Endothelial cell of hepatic sinusoid (primary cell): ENCODE data around the gene NINJ1.

Experiments
- in situ Hi-C: cut with HindIII; loops from 2 replicates; pipeline ENCODE4 v1.10.0; 2017; ENCODE audit warnings: low sequenced_read_pairs

Gene NINJ1, protein sequence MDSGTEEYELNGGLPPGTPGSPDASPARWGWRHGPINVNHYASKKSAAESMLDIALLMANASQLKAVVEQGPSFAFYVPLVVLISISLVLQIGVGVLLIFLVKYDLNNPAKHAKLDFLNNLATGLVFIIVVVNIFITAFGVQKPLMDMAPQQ

DNA sequence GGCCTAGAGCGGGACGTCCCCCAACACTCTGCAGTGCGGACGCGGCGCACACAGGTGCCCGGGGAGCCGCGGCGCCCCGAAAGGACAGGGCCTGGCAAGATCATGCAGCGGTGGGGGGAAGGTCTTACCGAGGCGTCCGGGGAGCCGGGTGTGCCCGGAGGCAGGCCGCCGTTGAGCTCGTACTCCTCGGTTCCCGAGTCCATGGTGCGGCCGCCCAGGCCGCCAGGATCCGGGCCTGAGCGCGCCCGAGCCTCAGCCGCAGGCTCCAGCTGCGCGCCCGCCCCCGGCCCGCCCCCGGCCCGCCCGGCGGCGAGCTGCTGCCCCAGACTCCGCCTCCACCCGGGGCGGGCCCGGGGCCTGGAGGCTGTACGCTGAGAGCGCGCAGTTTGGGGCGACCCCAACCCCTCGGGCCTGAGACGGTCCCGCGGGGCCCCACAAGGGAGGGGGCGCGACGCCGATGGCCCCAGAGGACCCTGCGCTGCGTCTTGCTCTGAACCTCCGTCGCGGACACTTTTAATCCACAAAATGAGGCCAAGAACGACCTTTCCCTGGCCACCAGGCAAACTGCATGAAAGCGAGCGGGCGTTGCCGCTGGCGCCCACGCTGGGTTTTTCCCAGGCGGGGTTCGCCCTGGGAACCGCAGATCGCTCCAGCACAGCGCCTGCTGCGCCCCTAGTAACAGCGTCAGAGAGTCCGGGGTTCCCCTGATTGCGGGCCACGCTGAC, at the start of gene NINJ1:
Gene NINJ1 (minus strand): TSS at position 237 of the 725 bp plus-strand sequence. CDS start 34 bp downstream, at position 203.
- in situ Hi-C loops, result no loop called here

DNA sequence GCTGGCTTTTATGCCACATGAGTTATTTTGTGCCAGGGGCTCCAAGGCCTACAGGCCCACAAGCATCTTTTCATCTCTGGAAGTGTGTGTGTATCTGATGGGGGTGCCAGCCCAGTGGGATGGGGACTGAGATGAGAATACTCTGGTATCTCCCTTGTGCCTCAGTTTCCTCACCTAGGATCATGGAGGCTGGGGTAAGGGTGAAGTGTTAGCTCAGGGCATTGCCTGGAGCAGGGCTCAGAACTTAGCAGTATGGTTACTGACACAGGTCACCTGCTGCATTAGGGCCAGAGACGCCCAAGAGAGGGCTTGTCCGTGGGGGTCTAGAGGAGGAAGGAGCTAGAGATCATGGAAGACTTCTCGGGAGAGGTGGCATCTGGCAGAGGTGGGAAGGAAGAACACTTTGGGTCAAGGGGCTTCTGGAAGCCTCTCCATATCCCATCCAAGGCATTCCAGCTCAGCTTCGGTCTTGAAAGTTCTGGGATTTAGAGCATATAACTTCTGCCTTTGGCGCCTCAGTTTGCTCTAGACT, 49.1 kb upstream of the NINJ1 start:
- in situ Hi-C loops, result no loop called here

DNA sequence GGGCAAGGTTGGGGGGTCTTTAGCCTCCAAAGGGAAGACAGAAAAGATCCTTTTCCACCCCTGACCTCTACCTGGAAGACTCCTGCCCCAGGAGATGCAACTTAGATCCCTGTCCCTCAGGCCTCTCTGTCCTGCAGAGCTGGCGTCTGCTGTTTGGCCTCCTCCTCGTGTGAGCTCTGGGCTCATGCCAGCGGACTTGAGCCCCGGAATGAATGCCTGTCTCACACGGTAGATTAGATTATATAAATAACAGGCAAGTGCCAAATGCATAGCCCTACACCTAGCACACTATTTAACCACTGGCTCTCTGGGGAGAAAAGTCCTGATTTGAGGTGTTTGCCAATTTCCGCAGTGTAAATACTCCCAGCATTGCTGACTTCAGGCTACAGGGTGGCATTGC, 48.5 kb upstream of the NINJ1 start:
- in situ Hi-C loops, result no loop called here

DNA sequence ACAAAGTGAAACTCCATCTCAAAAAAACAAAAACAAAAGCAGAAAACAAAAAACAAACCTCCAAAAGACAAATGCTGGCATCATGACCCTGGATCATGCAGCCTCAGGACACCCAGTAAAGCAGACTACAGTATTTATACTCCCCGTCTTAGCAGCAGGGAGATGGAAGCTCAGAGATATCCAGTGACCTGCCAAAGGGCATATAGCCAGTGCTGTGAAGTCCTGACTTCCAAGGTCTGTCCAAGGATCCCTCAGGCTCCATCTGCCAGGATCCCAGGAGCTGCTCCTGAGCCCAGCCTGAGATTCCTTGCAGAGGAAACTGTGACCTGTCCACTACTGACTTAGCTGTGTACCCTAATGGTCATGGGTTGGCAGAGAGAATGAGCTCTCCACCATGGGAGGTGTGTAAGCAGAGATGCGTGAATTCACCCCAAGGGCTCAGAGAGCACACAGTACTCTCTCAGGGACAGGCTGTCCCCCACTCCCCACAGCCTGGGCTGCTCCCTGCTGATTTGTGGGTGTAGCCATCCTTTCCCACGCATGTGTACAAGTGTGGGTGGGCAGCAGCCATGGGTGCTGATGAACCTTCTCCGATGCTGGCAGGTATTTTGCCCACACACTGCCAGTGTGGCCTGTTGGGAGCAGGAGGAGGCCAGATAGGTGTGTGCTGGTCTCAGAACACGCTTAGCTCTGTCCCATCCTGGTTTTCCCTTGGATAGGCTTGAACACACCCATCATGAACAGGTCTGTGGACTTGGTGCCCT, 47.8 kb upstream of the NINJ1 start:
- in situ Hi-C loops, result no loop called here

DNA sequence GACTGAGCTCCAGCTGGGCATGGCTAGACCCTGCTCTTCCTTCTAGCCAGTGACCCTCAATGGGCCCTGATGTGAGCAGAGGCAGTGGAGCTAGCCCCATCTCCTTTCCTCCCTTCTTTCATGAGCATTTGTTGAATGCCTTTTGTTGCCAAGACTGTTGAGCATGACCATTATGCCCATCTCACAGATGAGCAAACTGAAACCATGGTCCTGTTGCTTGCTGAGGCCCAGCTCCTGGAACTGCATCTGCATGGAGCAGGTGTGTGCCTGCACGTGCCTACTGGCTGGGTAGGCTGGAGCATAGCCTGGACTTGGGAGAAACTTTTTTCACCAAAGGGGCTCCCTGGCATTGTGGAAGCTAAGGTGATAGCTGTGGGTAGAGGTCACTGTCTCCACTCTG, 46.9 kb upstream of the NINJ1 start:
- in situ Hi-C loops, result no loop called here

DNA sequence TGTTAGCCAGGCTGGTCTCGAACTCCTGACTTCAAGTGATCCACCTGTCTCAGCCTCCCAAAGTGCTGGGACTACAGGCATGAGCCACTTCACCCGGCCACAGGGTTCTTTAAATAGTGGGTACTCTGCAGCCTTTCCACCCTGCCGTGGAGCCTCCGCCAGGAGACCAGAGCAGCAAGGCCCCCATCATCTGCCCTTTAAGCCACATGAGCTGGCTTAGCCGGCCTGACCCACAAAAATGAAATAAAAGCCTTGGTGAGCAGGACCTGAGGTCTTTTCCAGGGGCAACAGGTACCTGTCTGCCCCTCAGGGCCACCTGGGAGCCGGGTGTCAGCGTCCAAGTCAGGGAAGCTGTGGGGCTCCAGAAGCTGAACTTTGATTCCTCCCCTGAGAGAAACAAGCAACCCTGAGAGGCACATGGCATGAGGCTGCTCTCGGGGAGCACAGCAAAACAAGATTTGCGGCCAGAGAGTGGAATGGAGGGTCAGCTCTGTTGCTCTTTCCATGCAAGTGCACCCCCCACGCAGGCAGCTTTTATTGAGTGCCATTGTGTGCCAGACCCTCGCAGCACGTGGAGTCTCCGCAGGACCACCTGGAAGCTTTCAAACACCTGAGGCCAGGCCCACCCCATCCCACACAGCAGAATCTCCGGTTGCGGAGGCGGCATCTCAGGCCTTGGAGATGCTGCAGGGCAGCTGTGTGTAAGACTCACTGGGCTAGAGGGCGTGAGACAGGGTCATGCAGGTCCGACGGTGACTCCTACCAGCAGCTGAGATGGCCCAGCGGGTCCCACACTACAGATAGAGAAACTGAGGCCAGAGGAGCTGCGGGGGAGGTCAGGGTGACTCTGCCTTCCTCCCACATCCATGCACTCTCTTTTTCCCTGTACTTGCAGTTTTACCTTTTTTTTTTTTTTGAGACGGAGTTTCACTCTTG, 45.1 kb upstream of the NINJ1 start:
- in situ Hi-C loops, result no loop called here

DNA sequence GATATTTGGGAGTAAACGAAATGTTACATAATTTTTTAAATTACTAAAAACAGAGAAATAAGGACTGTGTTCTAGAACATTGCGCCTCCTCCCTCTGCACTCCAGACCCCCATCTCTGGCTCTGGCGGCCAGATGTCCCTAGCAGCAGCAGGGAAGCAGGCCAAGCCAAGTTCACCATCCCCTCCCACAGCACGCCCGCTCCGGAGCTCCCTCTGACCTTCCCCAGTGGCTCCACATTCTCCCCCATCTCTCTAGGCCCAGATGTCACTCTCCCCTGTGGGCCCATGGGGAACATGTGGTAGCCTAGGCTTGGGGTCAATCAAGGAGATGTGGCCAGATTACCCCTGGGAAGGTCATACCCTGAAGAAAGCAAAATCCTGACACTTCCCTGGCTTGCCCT, 43.6 kb upstream of the NINJ1 start:
- in situ Hi-C loops, result no loop called here

DNA sequence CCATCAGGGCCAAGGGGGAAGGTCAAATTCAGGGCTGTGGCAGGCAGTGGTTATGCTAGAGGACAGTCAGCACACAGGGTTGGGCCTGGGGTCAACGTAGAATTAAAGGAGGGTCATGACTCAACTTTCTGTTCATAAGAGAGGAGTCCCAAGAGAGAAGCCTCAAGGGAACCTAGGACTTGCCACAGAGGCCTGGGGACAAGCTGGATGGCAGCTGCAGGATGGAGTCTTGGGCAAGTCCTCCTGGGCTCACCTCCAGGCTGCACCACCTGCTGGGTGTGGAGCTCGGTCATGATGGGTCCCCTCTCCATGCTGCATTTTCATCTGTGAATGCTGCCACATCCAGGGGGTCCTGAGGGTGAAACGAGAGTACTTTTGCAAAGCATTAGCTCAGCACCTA, 40.9 kb upstream of the NINJ1 start:
- in situ Hi-C loops, result no loop called here

DNA sequence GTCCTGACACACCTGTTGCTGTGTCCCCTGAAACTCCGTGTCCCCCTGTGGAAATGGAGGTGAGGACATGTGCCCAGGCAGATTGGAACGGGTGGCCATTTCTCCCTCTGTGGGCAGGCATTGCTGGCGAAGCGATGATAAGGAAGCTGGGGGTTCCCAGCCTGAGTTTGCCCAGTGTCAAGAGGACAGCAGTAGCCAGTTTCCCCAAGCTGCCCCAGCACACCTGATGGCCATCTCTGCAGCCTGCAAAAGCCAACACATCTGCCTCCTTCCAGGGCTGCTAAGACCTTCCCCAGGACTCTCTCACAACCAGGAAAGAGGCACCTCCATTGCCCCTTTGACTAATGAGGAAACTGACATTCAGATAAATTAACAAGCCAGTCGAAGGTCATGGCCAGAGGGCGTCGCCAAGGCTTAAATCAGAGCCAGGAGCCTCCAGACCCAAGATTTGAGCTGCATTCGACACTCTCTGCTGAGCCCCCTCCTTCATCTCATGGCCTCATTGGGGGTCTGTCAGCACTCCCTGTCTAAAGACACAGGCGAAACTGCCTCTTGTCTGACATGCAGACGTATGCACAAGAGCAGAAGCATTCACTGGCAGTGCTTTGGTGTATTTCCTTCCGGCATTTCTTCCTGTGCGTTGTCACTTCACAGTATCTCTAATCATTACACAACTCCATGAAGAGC, 39.5 kb upstream of the NINJ1 start:
- in situ Hi-C loops, result no loop called here

DNA sequence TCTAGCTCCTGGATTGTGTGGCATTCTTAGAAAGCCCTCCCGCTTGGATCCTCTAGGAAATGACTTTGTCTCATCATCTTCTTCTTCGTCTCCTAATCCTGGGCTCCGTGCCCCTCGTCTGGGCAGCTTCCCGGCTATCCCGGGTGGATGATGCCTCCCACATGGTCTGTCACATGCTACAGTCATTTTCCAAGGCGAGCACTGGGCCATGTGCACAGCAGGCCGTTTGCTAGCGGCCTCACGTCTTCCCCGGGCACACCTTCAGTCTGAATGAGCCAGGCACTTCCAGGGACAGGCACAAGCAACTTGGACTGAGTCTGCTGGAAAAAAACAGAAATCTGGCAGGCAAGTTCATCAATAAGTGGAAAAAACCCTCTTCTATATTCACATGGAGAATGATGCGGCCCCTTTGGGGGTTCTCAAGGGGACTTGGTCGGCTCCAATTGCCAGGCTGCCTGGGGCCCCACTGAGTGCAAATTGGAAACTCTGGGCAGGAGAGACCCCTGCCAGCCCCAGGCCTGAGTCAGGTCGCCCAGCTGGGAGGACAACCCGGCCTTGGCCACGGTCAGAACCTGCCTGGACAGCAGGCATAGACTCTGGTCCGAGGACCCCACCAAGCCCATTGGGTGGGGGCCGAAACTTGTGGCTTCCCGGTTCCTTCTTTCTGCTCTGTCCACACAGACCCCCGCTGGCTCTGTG, 38.8 kb upstream of the NINJ1 start:
- in situ Hi-C loops, result no loop called here

DNA sequence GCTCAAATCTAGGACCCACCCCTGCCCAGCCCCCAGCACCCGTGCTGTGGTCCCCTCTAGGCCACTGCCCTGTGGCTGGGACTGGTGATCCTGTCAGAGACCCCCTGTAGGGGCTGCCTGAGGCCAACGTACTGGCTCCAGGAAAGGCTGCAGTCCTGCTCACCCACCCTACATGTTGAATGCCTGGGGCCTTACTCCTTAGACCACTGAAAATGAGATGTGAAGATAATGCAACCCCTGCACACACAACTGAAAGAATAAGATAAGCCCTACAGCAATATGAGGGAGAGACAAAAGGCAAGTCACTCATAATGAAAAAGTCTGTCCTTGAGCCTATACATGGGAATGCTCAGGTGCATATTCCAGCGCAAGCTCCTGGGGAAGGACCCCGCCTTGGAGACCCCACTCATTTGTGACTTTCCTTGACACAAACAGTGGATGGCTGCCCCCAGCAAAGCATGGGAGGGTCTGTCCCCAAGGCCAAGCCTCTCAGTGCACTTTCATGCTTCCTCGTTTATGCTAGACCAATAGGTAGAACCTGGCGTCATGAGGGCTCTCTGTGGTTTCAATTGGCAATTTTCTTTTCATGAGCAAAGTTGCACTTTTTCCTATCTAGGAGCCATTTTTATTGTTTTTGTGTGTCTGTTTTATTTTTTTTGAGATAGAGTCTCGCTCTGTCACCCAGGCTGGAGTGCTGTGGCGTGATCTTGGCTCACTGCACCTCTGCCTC, 37.4 kb upstream of the NINJ1 start:
- in situ Hi-C loops, result no loop called here

DNA sequence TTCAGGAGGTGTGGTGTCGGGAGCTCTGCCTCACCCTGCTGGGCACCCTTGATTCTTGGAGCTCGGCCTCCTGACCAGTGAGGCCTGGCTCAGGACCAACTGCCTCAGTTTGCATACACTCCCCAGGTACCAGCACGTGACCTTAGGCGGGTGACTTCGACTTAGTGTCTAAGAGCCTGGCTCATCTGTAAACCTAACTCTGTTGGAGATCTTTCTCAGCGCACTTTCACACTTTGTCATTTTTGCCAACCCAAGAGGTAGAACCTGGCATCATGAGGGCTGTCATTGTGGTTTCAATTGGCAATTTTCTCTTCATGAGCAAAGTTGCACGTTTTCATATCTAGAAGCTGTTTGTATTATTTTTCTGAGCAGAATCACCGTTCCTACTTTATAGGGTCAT, 36.5 kb upstream of the NINJ1 start:
- in situ Hi-C loops, result no loop called here

DNA sequence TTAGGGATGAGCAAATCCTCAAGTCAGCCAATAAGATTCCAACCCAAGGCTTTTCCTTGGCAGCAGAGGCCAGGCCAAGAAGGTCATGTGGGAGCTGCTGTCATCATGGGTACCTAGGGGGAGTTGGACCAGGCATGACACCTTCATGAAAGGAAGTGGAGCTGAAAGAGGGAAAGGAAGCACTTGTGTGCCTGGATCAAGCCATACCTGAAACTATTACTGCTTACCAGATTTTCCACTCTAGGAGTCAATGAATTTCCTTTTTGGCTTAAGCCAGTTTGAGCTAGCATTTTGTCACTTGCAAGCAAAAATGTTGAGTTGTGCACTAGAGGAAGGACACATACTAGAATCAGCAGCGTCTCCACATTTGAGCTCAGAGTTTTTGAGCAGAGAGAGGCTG, 35.4 kb upstream of the NINJ1 start:
- in situ Hi-C loops, result no loop called here

DNA sequence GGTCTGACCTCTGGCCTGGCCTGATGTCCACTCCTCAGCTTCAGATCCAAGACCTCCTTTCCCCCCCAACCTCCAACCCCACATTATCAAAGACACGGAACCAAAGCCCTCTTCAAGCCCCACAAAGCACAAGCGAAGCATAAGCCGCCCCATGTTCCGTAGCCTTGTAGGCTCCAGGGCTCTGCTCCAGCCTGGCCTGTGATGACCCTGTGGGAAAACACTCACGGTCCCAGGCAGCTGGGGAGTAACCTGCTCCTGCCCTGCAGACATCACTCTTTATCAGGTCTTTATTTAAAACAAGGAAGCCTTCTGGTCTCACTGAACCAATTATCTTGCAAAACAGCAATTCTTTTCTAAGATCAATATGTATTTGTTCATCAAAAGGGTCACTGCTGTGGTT, 34.5 kb upstream of the NINJ1 start:
- in situ Hi-C loops, result no loop called here

DNA sequence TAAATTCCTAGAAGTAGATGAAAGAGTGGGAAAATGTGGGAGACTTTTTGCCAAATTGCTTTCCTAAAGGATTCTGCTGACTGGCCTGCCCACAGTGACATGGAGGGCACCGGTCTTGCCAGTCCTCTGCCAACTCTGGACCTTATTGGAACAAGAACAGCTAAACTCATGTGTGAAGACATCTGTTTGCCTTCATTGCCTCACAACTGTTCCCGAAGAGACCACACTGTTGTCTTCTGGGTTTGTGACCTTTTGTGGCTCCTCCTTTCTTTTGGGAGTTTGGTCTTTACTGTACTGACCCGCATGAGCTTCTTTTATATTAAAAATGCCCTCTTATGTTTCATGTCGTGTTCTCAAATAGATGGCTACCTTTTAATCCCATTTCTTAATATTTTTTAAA, 33.8 kb upstream of the NINJ1 start:
- in situ Hi-C loops, result no loop called here

DNA sequence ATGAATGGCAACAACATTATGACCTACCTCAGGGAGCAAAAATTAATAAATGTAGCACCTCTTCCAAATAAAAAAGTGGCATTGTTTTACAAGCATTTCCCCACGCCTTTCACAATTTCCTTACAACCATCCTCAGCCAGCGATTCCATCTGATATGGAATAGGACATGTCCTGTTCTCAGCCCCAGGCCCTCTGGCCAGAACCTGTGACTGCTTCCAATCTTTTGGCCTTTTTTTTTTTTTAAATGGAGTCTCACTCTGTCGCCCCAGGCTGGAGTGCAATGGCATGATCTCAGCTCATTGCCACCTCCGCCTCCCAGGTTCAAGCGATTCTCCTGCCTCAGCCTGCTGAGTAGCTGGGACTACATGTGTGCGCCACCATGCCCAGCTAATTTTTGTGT, 33.1 kb upstream of the NINJ1 start:
- in situ Hi-C loops, result no loop called here

DNA sequence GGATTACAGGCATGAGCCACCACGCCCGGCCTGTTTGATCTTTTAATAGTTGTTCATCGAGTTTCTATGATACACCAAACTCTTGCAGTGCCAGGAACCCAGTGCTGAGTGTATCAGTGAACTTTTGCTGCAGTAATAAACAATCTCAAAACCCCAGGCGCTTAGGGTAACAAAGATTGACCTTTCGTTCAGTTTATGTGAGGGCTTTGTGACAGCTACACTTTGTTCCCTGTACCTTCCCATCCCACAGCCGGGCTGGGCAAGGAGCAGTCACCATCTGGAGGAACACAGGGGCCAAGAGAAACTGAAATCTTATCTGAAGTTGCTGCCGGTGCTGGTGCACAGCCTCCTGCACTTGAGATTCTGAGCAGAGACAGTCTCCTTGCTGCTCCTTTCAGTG, 32.6 kb upstream of the NINJ1 start:
- in situ Hi-C loops, result no loop called here

DNA sequence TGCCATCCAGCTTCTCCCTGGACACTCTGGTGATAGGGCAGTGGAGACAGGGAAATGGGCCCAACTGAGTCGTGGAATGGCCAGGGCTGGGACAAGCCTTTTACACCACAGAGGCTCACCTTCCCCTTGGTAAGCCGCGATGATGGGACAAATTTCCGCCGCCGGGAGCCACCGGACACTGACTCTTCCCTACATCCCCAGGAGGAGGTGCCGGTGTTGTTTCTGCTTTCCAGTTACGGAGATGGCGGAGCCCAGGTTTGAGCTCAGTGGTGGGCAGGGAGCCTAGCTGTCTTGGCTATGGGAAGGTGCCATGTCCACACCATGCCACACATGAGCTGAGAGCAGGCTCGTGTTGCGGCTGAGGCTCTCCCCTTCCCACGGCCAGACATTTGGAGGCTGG, 30.0 kb upstream of the NINJ1 start:
- in situ Hi-C loops, result no loop called here
